ENCODE results near the gene KDM5A. TPM values are rescaled to one million over a fixed set of nuclear protein-coding genes. Genes with fewer than 3 reads are reported as not detected.

Gene KDM5A
- polyA plus RNA-seq, 2 of the 4 experiments (the other 2 are of a cell fraction), result 18.8 to 42.6 TPM

- no peak for TF ChIP-seq SMC3 (IDR thresholded peaks at IDR 0.05)
- TF ChIP-seq SREBF2 (IDR thresholded peaks at IDR 0.05), result no peak
- TF ChIP-seq FOXS1 (CRISPR knock-in tag; IDR thresholded peaks at IDR 0.05), result no peak
- TF ChIP-seq RCOR1 (IDR thresholded peaks at IDR 0.05; ENCODE audit: low read depth, low read length), result no peak
- TF ChIP-seq E2F6 (IDR thresholded peaks at IDR 0.05; ENCODE audit: borderline replicate concordance, low read depth), result no peak
- no peak for TF ChIP-seq JUN (IDR thresholded peaks at IDR 0.05)
- TF ChIP-seq ZSCAN20 (CRISPR knock-in tag; IDR thresholded peaks at IDR 0.05), result no peak
- TF ChIP-seq HOXA7 (CRISPR knock-in tag; IDR thresholded peaks at IDR 0.05), result no peak
- TF ChIP-seq HMGXB4 (CRISPR knock-in tag; IDR thresholded peaks at IDR 0.05; ENCODE audit: borderline replicate concordance), result no peak
- no peak for TF ChIP-seq HDAC2 (IDR thresholded peaks at IDR 0.05)
- Histone ChIP-seq H3K4me3 (no peak overlapping the region), H3K27ac (no peak overlapping the region), H3K9me3 (no peaks in the 10 kb centered on the region), H3K4me2 (no peak overlapping the region), H3K4me1 (no peaks in the 10 kb centered on the region)
- ATAC-seq (no peak), DNase-seq (ENCODE audit: low read depth in 1 of 2, low spot score in 1 of 2) (no peak), FAIRE-seq (no peak)
- ChIA-PET POLR2A (no interaction called here), CTCF (interaction anchor here (2.5 kb wide), 1 partner anchor 15 kb away, joined by 6 read pairs; the partner anchor contains the start of gene SLC6A13)
- 94% methylated on average over 5 of the region's 5 CpGs for WGBS (ENCODE audit: missing lambda C conversion rate)
Measured at GRCh38 chr12:278046-278445, 111.1 kb downstream of the KDM5A start.

- H3K9me3 ChIP-seq, result no peaks in the 10 kb centered on the region
- TF ChIP-seq KDM5A (IDR thresholded peaks at IDR 0.05), result no peak
- TF ChIP-seq CHD4 (IDR thresholded peaks at IDR 0.05; ENCODE audit: borderline replicate concordance), result no peak
- TF ChIP-seq ATOH8 (CRISPR knock-in tag; IDR thresholded peaks at IDR 0.05; ENCODE audit: low read depth), result no peak
- no peak for TF ChIP-seq CTCF (IDR thresholded peaks at IDR 0.05)
- no peak for TF ChIP-seq MYC (IDR thresholded peaks at IDR 0.05; ENCODE audit: borderline replicate concordance, low read length)
- no peak for TF ChIP-seq MAZ (IDR thresholded peaks at IDR 0.05; ENCODE audit: borderline replicate concordance, low read depth, low read length)
- no peak for TF ChIP-seq HMGXB4 (CRISPR knock-in tag; IDR thresholded peaks at IDR 0.05; ENCODE audit: borderline replicate concordance)
- no peak for TF ChIP-seq ZC3H11A (IDR thresholded peaks at IDR 0.05)
- no peak for TF ChIP-seq BHLHE40 (IDR thresholded peaks at IDR 0.05; ENCODE audit: low read depth, low read length)
- TF ChIP-seq EHMT2 (IDR thresholded peaks at IDR 0.05; ENCODE audit: low read depth), result no peak
- TF ChIP-seq PHF8 (IDR thresholded peaks at IDR 0.05; ENCODE audit: borderline replicate concordance, low read depth), result no peak
- TF ChIP-seq MAX (IDR thresholded peaks at IDR 0.05), result no peak
- no peak for FAIRE-seq
- H3K27ac ChIP-seq, result no peak overlapping the region
- no peak overlapping the region for H3K4me2 ChIP-seq
- ChIA-PET POLR2A (no interaction called here), CTCF (interaction anchor here (0.7 to 2.5 kb wide), 3 partner anchors 9 to 125 kb away, joined by 3 to 6 read pairs (median 3); partner anchors contain the start of gene SLC6A13)
- no peak for ATAC-seq
- H3K4me1 ChIP-seq, result no peaks in the 10 kb centered on the region
- H3K4me3 ChIP-seq, result no peak overlapping the region
- WGBS (ENCODE audit: missing lambda C conversion rate), result 95% methylated on average over 6 of the region's 6 CpGs
- no peak for DNase-seq (ENCODE audit: low read depth in 1 of 2, low spot score in 1 of 2)
Measured at GRCh38 chr12:275812-276211, 113.3 kb downstream of the KDM5A start.
